ENCODE results near the gene TEX55.

DNA sequence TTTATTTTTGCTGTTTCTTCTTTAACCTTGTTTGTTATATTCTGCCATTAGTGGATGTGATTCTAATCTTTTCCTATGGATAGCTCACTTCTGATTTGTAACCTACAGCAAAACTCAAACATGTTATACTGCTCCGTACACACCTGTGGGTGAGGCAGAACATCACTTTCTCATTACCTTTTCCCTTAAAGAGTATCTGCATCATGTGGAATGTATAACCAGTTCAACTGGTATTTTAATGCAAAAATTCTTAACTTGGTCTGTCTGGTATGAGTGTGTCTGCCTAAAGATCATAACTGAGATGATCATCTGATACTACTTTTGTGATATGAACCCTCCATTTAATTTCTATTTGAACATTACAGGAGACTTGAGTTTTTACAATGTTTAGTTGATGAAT, 14.4 kb downstream of the TEX55 start:
- TF ChIP-seq, protein P1, sequence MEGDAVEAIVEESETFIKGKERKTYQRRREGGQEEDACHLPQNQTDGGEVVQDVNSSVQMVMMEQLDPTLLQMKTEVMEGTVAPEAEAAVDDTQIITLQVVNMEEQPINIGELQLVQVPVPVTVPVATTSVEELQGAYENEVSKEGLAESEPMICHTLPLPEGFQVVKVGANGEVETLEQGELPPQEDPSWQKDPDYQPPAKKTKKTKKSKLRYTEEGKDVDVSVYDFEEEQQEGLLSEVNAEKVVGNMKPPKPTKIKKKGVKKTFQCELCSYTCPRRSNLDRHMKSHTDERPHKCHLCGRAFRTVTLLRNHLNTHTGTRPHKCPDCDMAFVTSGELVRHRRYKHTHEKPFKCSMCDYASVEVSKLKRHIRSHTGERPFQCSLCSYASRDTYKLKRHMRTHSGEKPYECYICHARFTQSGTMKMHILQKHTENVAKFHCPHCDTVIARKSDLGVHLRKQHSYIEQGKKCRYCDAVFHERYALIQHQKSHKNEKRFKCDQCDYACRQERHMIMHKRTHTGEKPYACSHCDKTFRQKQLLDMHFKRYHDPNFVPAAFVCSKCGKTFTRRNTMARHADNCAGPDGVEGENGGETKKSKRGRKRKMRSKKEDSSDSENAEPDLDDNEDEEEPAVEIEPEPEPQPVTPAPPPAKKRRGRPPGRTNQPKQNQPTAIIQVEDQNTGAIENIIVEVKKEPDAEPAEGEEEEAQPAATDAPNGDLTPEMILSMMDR (IDR thresholded peaks at IDR 0.05) = no peak
- no peak for TF ChIP-seq POLR2A (IDR thresholded peaks at IDR 0.05)
